RPMI8226 (cell line): Measurements from ENCODE around the gene MAD2L2.
A peak's percentile ranks its signal among the peaks of the same experiment; 100 is the strongest.

Experiments
- DNase-seq: peaks from one replicate; pipeline ENCODE4 v3.0.0-alpha.2; 2015

MAD2L2 gene

GRCh38 chr1:11681071-11681771, at the start of gene MAD2L2:
MAD2L2 (minus strand) TSS chr1:11681148; CDS start chr1:11680601, 547 bp downstream.
- DNase-seq = peak; percentile 92

GRCh38 chr1:11730429-11730891, 49.5 kb upstream of the MAD2L2 start:
- no peak for DNase-seq

- DNase-seq = no peak
Observed at GRCh38 chr1:11729498-11730428, 48.8 kb upstream of the MAD2L2 start.

GRCh38 chr1:11729155-11729497, 48.2 kb upstream of the MAD2L2 start:
- DNase-seq = no peak

GRCh38 chr1:11728126-11728806, 47.3 kb upstream of the MAD2L2 start:
- DNase-seq = no peak

GRCh38 chr1:11727119-11727518, 46.2 kb upstream of the MAD2L2 start:
- no peak for DNase-seq

- DNase-seq = no peak
Observed at GRCh38 chr1:11725616-11726015, 44.7 kb upstream of the MAD2L2 start.

- no peak for DNase-seq
Observed at GRCh38 chr1:11722538-11722937, 41.6 kb upstream of the MAD2L2 start.

GRCh38 chr1:11721311-11721710, 40.4 kb upstream of the MAD2L2 start:
- DNase-seq = no peak

- DNase-seq = no peak
Observed at GRCh38 chr1:11720525-11720924, 39.6 kb upstream of the MAD2L2 start.

GRCh38 chr1:11720033-11720376, 39.1 kb upstream of the MAD2L2 start:
- DNase-seq = no peak

GRCh38 chr1:11719313-11720032, 38.5 kb upstream of the MAD2L2 start:
- DNase-seq = peak; percentile 79

GRCh38 chr1:11714831-11715575, 34.1 kb upstream of the MAD2L2 start:
- DNase-seq = no peak

GRCh38 chr1:11713095-11713494, 32.1 kb upstream of the MAD2L2 start:
- no peak for DNase-seq

GRCh38 chr1:11712285-11712684, 31.3 kb upstream of the MAD2L2 start:
- no peak for DNase-seq

- DNase-seq = no peak
Observed at GRCh38 chr1:11711490-11711889, 30.5 kb upstream of the MAD2L2 start.

- no peak for DNase-seq
Observed at GRCh38 chr1:11708554-11709350, 27.8 kb upstream of the MAD2L2 start.

- DNase-seq = peak; percentile 93
Observed at GRCh38 chr1:11707621-11708276, 26.8 kb upstream of the MAD2L2 start.

GRCh38 chr1:11706292-11706691, 25.3 kb upstream of the MAD2L2 start:
- DNase-seq = no peak

- DNase-seq = no peak
Observed at GRCh38 chr1:11705596-11705995, 24.6 kb upstream of the MAD2L2 start.
